Prostate gland (tissue), 2 donors: ENCODE measurements around the gene CKAP2. TPM values are rescaled to one million over a fixed set of nuclear protein-coding genes. Genes with fewer than 3 reads are reported as not detected.

Source experiments
- DNase-seq: peaks from one replicate; pipeline ENCODE4 v3.0.0-alpha.2; 2019; ENCODE audit warnings: low spot score
- H3K27ac ChIP-seq, 2 donors: fragments of 200-600 bp; sonication (generic); 2 replicates each; pipeline ENCODE4 v1.5.1; 2017 to 2019
- H3K27me3 ChIP-seq: fragments of 200-600 bp; sonication (generic); replicated peaks from 2 replicates; pipeline ENCODE4 v1.5.1; 2019; ENCODE audit not compliant: insufficient read depth
- H3K36me3 ChIP-seq, 2 donors: fragments of 200-600 bp; sonication (generic); 1 replicate in 1 of 2; 2 replicates in 1 of 2; pipeline versions ENCODE4 v1.5.1 to v1.8.1; 2017 to 2019
- H3K4me1 ChIP-seq: fragments of 200-600 bp; sonication (generic); replicated peaks from 2 replicates; pipeline ENCODE4 v1.5.1; 2019
- H3K4me3 ChIP-seq, 2 donors: fragments of 200-600 bp; sonication (generic); 2 replicates each; pipeline ENCODE4 v1.5.1; 2017 to 2019
- H3K9me3 ChIP-seq: fragments of 200-600 bp; sonication (generic); 2 replicates; pipeline ENCODE4 v1.5.1; 2017
- POLR2A ChIP-seq: fragments of 450-650 bp; IDR thresholded peaks from one replicate; pipeline ENCODE4 v1.6.1; 2016; ENCODE audit warnings: antibody characterized with exemption, mild to moderate bottlenecking
- POLR2AphosphoS5 ChIP-seq: sonication (generic); formaldehyde crosslinking; IDR thresholded peaks from one replicate; pipeline ENCODE4 v1.6.1; 2017; ENCODE audit warnings: antibody characterized with exemption
- WGBS: methylation state at CpG from one replicate; pipeline ENCODE4 v1.1.5; 2018; 5-methylcytosine and 5-hydroxymethylcytosine counted together
- intact Hi-C: fragments of 100-400 bp; cut with DNase I; formaldehyde crosslinking; loops from one replicate; pipeline ENCODE4 v1.14.2; 2022
- total RNA-seq, 2 donors: library from RNA; depleted of rRNA; stranded (reverse); fragments of >200 nt; gene quantifications; one replicate each; pipeline ENCODE4 v1.1.0, GENCODE V29; 2016
- TF ChIP-seq, protein P1 (sequence below), 4 experiments: fragments of 200-600 bp in 2 of 4; fragments of 450-650 bp in 2 of 4; sonication (generic) in 2 of 4; IDR thresholded peaks; 1 replicate in 3 of 4; 2 replicates in 1 of 4; pipeline ENCODE4 v1.5.1; 2016 to 2019; ENCODE audit warnings: antibody characterized with exemption in 4 of 4, mild to moderate bottlenecking in 2 of 4, moderate library complexity in 2 of 4

The CKAP2 gene
- total RNA-seq, 2 donors from 2014 or later: 11.3 to 22.2 TPM

DNA sequence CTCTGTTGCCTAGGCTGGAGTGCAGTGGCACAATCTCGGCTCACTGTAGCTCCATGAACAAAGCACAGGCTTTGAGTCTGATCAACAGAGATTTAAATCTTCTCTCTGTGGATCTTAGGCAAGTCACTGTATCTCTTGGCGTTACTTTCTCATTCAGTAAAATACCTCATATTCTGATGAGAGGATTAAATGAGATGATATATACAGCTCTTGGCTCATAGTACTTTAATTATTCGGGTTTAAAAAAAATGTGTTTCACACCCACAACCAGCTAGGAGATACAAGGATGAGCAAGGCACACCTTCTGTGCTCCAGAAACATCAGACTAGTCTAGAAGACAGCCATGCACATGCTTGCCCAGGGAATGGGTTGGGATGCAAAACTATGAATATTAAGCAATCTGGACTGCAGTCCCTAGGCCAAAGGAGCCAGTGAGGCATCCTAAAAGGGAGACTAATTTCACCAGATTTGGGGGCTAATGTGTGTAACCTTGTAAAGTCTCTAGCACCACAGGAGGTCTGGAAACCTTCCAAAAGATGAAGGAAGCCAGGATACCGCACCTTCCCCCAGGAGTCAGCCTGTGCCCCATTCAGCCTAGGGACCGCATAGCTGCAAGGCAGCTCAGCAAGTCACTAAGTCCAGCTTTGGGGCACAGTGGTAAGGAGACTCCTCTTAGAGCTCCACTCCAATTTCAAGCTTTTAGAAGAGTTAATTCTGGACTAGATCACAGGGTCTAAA, 7.3 kb upstream of the CKAP2 start:
- no peaks in the 10 kb centered on the region for H3K9me3 ChIP-seq
- no peaks in the 10 kb centered on the region for H3K4me1 ChIP-seq
- no peak for TF ChIP-seq POLR2A
- no peak for TF ChIP-seq POLR2AphosphoS5
- TF ChIP-seq, protein P1, sequence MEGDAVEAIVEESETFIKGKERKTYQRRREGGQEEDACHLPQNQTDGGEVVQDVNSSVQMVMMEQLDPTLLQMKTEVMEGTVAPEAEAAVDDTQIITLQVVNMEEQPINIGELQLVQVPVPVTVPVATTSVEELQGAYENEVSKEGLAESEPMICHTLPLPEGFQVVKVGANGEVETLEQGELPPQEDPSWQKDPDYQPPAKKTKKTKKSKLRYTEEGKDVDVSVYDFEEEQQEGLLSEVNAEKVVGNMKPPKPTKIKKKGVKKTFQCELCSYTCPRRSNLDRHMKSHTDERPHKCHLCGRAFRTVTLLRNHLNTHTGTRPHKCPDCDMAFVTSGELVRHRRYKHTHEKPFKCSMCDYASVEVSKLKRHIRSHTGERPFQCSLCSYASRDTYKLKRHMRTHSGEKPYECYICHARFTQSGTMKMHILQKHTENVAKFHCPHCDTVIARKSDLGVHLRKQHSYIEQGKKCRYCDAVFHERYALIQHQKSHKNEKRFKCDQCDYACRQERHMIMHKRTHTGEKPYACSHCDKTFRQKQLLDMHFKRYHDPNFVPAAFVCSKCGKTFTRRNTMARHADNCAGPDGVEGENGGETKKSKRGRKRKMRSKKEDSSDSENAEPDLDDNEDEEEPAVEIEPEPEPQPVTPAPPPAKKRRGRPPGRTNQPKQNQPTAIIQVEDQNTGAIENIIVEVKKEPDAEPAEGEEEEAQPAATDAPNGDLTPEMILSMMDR (IDR thresholded peaks at IDR 0.05): no peak
- intact Hi-C loops: no loop called here
- DNase-seq: no peak
- no peak overlapping the region for H3K4me3 ChIP-seq
- H3K27ac ChIP-seq: no peak overlapping the region
- no peaks in the 10 kb centered on the region for H3K36me3 ChIP-seq
- 79% methylated on average over 5 of the region's 5 CpGs for WGBS
- no peaks in the 10 kb centered on the region for H3K27me3 ChIP-seq

DNA sequence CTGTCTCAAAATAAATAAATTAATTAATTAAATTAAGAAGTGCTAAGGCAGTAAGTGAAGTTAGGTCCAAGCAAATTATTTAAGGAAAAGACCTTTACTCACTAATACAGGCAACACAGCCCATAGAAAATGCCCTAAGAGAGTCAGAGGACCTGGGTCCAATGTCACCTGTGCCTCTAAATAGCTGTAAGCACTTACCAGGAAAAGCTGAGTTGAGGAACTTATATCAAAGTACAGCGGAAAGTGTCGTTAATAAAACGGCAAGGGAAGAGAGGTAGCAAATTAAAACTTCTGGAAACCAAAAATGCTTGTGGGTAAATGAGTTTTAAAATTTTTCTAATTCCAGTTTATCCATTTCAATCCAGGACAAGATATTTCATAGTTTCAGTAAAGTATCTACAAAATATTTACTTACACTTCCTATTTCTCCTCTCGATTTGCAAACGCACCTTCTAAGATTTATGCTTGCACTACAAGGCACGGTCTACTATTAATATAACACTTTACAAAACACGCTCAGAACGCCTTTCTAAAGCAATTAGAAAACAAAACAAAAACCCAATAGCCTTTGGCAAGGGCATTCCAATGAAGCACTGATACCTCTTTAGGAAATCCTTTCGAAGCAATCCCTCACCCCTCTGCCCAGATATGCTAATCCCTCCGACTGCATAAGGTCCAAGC, 5.8 kb upstream of the CKAP2 start:
- no peaks in the 10 kb centered on the region for H3K9me3 ChIP-seq
- no peaks in the 10 kb centered on the region for H3K36me3 ChIP-seq
- peak overlapping the region; percentile 89 to 96 for H3K27ac ChIP-seq
- 3% methylated on average over 10 of the region's 10 CpGs for WGBS
- DNase-seq: no peak
- H3K27me3 ChIP-seq: no peaks in the 10 kb centered on the region
- intact Hi-C loops: loop anchor here (5.0 to 10.0 kb wide), 4 partner anchors 102 to 995 kb away; partner anchors contain the start of genes ALG11, ATP7B, INTS6 and WDFY2
- no peak for TF ChIP-seq POLR2A
- TF ChIP-seq, protein P1 (IDR thresholded peaks at IDR 0.05): no peak
- TF ChIP-seq POLR2AphosphoS5: no peak
- peak overlapping the region; percentile 92 to 94 for H3K4me3 ChIP-seq
- H3K4me1 ChIP-seq: peaks cover 2% of the 10 kb centered on the region

DNA sequence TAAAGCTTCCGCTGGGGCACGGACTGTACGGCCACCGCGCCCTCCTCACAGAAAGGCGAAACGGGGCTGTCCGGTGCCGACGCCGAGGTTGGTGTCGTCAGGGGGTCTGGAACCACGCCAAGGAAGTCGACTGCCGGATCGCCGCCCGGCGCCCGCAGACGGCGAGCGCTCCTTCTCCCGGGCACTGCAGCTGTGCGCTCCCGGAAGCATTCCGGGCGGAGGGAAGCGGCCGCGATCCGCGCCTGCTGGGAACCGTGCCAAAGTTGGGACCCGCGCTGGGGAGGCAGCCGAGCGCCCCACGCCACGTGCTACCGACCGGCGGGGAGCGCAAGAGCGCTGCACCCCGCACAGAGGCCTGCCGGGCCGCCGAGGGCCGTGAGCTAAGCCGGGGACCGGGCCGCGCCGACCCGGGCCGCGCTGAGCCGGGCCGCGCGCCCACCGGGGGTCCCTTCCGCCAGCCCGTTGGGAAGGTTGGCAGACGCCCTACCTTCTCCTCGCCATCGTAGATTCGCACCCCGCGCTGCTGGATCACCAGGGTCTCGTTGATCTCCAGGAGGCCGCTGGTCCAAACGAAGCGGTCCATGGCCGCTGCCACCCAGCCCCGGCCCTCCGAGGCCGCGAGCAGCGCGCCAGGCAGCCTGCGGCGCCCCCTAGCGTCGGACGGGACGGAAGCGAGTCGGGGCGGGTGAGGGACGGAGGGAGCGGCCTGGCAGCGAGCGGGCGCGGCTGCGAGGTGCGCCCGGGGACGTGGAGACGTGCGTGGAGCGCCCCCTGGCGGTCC, 5.1 kb upstream of the CKAP2 start, which contains the start of gene VPS36:
TSS of gene VPS36 (minus strand) at position 623 of the 781 bp plus-strand sequence. CDS start at position 583, 40 bp downstream.
- TF ChIP-seq, protein P1 (IDR thresholded peaks at IDR 0.05): peak; percentile 99 to 100 (median 100)
- TF ChIP-seq POLR2AphosphoS5: peak; percentile 61
- peak; percentile 76 for TF ChIP-seq POLR2A

GRCh38 chr13:52450793-52451116, 4.5 kb upstream of the CKAP2 start:
- H3K27ac ChIP-seq: peak overlapping the region in 1 of 2 donors; percentile 96
- TF ChIP-seq POLR2A (no peak), POLR2AphosphoS5 (no peak)
- TF ChIP-seq, protein P1 (IDR thresholded peaks at IDR 0.05): peak in 2 of 4 experiments; percentile 0 to 55
- no peaks in the 10 kb centered on the region for H3K9me3 ChIP-seq
- intact Hi-C loops: loop anchor here (5.0 to 10.0 kb wide), 4 partner anchors 103 to 996 kb away; partner anchors contain the start of genes ALG11, ATP7B, INTS6 and WDFY2
- 7% methylated on average over 8 of the region's 8 CpGs for WGBS
- DNase-seq: no peak
- peaks cover 2% of the 10 kb centered on the region for H3K4me1 ChIP-seq
- peak overlapping the region in 1 of 2 donors; percentile 92 for H3K4me3 ChIP-seq
- H3K36me3 ChIP-seq: no peaks in the 10 kb centered on the region
- H3K27me3 ChIP-seq: no peaks in the 10 kb centered on the region

More for the DNA sequence above, 5.1 kb upstream of the CKAP2 start, which contains the start of gene VPS36:
- Histone ChIP-seq H3K9me3 (no peaks in the 10 kb centered on the region), H3K4me3 (peak within 1 kb of the TSS; percentile 92 to 94), H3K27me3 (no peaks in the 10 kb centered on the region), H3K4me1 (peaks cover 2% of the 10 kb centered on the region), H3K36me3 (no peaks in the 10 kb centered on the region), H3K27ac (peak within 1 kb of the TSS; percentile 89 to 96)
- intact Hi-C loops: loop anchor here (5.0 to 10.0 kb wide), 4 partner anchors 103 to 995 kb away; partner anchors contain the start of genes ALG11, ATP7B, INTS6 and WDFY2
- under 1% methylated on average over 68 of the region's 105 CpGs for WGBS
- peak; percentile 96 for DNase-seq
